SHP77 (cell line): ENCODE results near the gene SDK2.

ENCODE experiments used
- DNase-seq, 2 experiments: peaks; one replicate each; lab custom pipeline; 2025; lab: John Stamatoyannopoulos, UW

The SDK2 gene

DNA sequence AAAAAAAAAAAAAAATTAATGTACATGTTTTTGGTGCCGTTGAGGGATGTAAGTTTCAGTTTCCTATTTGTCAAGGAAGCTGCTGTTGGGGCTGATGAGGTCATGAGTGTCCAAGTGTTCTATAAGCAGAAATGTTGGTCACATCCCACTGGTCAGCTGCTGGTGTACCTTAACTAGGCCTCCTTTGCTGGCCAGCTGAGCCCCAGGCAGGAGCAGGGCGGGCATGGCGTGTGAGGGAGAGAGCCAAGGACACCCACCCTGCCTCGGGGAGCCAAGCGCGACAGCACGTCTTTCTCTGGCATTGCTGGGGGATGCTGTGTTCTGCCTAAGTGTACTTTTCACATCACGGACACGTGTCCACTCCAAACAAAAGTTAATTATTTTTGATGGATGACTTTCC lies 224.4 kb downstream of the SDK2 start:
- no peak for DNase-seq

DNA sequence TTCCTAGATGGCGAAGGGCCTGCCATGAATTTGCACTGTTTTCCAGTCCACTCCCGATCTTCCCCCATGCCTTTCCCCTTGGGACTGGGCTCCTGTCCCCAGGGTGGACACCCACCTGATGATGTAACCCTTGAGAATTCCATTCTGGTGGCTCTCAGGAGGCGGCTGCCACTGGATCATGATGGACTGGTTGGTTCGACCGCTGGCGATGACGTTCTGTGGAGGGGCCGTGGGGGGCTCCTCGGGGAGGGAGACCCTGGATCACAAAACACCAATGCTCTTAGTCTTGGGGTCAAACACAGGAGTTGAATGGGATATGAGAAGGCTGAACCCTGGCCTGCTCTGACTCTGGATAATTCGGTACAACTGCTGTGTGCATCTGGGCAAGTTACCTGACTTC lies 225.2 kb downstream of the SDK2 start:
- DNase-seq: no peak

DNA sequence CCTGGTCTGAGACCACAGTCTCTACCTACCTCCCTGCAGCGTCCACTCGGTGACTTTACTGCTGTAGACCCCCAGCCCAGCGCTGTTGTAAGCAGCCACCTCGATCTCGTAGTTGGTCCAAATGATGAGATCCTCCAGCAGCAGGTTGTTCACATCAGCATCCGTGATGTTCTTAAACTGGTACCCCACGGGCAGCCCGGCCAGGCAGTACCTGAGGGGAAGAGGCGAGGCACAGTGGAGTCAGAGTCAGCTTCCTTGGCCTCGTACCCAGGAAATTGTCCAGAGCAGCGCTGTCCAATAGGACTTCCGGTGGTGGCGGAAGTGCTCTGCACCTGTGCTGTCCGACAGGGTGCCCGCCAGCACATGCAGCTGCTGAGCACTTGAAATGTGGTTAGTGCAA lies 228.5 kb downstream of the SDK2 start:
- DNase-seq: no peak

DNA sequence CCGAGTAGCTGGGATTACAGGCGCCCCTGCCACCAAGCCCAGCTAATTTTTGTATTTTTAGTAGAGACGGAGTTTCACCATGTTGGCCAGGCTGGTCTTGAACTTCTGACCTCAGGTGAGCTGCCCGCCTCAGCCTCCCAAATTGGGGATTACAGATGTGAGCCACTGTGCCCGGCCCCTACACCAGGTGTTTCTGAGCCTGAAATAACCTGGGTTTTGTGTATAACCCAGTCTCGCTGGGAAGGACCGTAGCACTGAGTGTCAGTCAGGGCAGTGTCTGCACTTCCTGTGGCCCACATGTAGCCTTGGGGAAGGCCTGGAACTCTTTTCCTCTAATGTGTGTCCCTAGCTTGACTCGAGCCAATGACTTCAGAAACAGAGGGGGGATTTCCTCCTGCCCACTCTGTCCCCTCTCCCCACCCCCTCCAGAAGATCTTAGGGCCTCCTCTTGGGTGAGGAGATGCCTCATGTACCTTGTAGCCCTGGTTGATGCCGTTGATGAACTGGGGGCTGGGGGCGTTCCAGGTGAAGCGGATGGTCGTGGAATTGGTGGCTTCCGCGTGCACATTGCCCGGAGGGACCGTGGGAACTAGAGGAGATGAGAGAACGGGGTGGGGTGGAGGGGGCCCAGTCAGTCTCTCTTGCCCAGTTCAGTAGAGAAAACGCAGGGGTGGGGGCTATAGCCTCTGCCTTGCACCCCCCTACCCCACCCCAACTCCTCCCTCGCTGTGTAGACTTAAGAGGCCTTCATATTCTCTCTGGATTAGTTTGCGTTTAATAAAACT lies 229.9 kb downstream of the SDK2 start:
- DNase-seq: no peak

DNA sequence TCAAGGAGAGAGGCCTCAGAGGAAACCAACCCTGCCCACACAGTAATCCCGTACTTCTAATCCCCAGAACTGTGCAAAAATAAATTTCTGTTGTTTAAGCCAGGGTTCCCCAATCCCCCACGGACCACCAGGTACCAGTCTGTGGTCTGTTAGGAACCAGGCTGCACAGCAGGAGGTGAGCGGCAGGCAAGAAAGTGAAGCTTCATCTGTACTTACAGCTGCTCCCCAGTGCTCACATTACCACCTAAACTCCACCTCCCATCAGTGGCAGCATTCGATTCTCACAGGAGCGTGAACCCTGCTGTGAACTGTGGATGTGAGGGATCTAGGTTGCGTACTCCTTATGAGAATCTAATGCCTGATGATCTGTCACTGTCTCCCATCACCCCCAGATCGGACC lies 231.3 kb downstream of the SDK2 start:
- no peak for DNase-seq

DNA sequence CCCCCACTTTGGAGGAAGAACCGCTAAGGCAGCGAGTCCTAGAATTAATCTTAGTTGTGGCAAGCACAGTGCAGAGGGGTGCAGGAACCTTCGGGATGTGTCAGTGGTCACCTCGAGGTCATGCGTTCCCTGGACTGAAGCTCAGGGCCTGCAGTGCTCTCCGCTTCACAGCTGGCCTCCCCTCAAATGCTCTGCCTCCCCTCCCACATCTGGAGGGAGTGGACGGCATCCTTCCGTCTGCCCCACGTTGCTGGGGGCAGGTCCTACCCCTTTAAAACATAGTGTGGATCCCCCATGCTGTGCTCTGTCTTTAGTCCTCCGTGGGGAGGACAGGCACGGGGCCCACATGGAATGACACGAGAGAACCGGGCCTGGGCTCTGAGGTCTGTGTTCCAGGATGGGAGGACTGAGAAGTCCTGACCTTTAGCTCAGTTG lies 232.9 kb downstream of the SDK2 start:
- DNase-seq: no peak

DNA sequence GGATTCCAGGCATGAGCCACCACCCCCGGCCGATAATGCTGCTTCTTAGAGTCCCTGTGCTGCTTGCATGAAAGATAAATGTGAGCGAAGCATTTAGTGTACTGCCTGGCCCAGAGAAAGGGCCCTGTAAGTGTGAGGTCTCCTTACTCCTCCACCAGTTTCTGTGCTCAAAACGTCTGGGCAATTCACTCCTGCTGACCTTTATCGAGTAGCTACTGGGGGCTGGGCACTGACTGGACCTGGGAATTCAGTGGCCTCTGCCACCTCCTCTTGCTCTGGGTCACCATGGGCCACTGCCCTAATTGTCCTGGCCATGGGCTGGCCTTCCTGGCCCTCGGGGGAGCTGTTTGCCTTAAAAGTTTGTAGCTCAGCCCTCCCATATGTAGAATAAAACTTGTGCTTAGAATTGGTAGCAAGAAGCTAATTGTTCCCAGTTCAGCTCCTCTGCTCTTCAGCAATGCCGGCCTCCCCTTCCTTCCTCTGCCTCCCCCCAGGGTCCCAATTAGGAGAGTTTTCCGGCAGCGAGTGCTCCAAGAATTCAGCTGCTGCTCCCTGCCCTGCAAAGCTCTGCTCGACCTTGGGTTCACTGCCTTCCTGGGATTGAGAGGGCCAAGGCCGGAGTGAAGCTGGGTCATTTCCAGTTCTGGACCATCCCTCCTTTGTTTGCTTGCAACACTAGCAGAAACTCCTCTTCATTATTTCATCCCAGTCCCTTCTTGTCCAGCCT lies 233.5 kb downstream of the SDK2 start:
- no peak for DNase-seq

DNA sequence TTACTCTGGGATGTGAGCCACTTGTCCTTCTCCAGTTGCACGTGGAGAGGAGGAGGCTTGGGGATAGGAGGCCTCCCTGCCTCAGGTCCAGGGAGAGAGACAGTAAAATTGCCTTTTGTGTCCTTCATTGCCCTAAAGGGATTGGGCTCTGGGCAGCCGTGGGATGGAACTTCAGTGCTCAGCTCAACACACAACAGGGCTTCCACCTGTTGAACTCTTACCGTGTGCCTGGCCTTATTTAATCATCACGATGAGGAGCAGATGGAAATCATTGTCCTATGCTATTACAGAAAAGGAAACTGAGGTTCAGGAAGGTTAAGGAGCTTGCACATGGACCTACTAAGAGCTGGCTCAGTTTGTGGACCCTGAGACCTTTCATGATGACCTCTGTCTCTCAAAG lies 240.0 kb downstream of the SDK2 start:
- DNase-seq: peak; percentile 88 to 89

DNA sequence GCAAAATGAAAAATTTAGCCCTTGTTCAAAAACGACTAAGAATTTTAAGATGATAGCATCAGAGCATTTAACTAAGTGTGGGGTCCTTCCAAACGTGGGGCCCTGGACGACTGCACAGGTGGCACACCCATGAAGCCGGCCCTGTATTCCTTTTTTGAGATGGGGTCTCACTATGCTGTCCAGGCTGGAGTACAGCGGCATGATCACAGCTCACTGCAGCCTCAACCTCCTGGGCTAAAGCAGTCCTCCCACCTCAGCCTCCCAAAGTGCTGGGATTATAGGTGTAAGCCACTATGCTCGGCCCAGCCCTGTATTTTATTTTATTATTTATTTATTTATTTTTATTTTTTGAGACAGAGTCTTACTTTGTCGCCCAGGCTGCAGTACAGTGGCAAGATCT lies 241.8 kb downstream of the SDK2 start:
- no peak for DNase-seq

DNA sequence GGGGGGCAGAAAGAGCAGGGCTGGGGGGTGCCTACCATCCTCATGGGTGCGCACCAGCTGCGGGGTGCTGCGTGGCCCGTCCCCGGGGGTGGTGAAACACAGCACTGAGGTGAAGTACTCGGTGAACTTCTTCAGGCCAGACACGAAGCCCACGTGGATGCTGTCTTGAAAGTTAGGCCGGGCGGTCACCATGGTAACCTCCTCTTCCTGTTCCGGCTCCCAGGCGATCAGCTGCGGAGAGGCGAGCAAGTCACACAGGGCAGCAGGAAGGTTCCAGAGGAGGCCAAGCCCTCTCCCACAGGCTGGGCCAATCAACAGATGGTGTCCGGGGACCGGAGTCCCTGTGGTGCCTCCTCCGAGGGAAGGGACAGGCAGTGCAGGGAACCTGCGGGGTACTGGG lies 242.3 kb downstream of the SDK2 start:
- DNase-seq: no peak

DNA sequence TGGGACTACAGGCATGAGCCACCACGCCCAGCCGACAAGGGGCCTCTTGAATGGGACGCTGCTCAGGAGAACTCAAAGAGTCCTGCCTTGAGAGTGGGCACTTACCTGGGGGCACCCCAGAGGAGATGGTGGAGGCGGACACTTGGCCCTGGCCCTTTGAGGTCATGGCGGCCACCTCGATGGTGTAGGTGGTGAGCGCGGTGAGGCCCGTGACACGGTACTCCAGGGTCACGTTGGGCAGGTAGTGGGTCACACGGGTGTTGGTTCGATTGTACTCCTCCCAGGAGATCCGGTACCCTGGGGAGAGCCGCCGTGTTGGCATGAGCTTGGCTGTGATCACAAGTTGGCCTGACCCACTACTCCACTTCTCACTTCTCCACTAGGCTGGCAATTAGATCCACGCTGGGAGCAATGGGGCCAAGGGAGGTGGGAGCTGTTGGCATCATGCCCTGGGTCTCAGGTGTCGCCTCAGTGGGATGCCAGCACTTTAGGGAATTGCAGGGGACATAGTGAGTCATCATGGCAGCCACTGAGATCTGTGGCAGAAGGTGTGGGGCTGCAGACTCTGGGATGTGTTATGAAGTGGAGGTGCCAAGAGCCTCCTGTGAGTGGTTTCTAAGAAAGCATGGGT lies 243.2 kb downstream of the SDK2 start:
- DNase-seq: no peak

DNA sequence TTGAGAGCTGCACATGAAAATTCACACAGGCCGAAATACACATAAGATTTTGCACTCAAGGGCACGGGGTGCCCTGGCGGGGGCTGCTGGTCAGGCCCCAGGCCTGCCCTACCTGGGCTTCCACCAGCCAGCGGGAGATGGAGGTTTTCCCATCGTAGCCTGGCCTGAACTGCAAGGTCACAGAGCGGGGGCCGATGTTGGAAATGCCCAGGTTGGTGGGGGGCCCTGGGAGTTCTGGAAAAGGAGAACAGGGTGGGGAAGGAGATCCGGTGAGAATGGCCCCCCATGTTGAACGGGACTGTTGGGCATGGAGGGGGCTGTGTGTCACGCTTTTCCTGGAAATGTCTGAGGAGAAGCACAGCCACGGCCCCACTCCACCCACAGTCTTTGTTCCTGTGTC lies 245.2 kb downstream of the SDK2 start:
- DNase-seq: no peak

DNA sequence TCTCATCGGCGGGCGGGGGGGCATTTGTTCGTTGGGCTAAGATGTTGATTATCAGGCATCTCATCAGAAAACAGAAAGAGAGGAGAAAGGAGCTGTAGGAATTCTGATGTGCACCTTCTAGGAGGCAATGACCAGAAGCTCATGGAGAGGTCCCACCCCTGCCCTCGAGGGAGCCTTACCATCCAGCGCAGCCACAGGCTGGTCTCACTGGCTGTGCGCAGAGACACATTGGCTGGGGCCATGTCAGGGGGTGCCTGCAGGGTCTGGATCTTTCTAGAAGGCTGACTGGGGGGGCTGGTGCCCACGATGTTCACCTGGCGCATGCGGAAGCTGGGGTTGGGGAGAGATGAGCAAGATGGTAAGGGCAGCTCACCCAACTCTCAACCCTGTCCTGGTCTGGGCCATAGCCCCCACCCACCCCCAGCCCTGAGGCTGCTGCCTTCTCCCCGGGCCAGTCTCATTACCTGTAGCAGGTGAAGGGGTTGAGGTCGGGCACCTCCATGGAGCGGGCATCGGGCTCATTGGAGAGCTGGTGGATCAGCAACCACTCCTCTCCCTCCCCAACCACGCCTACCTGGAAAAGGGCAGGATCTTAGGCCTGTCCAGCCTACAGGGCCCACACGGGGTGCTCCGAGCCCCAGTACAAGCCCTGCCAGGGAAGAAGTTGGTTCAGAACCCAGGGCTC lies 246.2 kb downstream of the SDK2 start:
- no peak for DNase-seq

DNA sequence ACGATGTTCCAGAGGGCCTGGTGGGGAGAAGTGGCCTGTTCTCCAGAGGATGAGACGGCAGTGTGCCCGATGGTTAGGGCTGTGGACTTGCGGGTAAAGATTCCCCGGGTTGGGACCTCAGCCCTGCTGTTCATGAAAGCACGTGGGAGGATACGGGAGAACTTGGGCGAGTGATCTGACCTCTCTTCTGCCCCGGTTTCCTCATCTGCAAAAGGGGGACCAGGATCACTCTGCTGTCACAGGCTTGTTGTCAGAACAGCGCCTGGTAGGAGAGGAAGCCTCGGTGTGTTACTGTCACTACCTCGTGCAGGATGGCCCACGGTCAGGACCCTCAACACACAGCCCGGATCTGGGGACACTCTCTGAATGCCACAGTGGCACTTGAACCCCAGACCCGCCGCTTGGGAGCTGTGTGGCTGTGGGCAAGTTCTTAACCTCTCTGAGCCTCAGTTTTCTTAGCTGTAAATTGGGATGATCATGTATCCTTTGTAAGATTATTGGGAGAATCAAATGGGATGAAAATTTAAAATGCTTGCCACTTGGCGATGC lies 246.9 kb downstream of the SDK2 start:
- no peak for DNase-seq

DNA sequence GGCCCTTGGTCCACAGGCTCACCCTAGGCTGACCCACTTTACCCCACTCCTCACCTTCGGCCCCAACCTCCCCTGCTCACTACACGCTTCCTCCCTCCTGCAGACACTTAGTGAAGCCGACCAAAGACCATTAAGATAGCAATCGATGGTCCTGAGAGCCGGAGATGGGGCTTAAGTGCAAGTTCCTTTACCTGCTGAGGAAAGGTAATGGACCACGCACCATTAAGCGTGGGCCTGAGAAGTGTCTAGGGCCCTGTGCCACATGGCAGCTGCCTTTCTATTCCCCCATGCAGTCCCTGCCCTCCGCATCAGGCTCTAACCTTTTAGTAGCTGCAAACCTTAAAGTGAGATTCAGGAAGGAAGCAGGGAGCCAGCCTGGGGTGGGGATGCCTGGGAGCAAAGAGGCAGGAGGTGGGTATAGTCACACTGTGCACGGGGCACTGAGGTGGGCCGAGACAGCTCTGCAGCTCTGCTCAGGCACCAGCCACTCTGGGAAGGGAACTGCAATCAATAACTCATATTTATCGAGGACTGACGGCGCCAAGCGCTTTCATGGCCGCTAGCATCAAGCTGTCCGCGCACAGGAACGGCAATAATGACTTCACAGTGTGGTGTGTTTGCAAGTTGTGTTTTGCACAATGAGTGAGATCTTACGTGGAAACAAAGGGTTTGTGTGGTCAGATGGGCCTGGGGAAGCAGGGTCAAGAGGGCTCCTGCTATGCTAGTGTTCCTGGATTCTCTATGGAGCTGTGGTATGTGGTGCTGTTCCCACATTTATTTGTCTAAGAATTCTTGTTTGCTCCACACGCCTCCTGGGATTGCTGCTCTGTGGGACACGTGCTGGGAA lies 247.6 kb downstream of the SDK2 start:
- DNase-seq: no peak

DNA sequence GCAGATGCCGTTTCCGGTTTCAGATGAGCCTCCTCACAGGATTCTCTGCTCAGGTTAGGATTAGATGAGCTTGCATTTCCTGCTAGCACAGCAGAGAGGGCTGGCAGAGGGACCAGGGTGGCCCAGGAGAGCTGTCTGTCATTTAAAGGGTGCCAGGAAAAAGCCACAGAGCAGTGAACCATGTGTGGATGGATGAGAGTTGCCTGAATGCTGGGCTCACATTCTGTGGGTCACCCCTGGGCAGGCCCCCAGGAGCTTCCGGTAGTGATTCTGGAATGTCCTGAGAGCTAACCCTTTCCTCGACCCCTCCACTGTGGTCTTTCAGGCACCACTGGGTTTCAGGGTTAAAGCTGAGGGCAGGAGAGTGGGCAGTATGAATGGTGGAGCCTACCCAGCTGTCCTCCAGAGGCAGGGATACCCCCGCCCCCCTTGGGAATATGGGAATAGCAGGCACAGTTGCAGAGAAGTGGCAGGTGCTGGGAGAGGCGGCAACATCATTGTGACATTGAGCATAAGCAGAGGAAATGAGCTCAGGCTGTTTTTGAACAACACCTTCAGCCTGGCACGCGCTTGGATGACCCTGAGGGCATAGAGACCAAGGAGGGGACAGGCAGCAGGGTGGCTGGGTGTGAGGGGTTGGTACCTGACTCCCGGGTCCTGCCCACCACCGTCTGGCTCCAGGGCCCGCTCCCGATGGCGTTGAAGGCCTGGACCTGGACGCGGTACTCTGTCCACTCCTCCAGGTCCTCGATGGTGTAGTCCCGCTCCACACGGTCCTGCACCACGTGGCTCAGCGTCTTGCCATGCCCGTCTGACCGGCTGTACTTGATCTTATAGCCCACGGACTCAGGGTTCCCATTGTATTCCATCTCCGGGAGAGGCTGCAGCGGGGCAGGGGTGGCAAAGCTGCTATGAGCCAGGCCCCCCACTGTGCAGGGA lies 249.5 kb downstream of the SDK2 start:
- DNase-seq: peak; percentile 70 to 78

DNA sequence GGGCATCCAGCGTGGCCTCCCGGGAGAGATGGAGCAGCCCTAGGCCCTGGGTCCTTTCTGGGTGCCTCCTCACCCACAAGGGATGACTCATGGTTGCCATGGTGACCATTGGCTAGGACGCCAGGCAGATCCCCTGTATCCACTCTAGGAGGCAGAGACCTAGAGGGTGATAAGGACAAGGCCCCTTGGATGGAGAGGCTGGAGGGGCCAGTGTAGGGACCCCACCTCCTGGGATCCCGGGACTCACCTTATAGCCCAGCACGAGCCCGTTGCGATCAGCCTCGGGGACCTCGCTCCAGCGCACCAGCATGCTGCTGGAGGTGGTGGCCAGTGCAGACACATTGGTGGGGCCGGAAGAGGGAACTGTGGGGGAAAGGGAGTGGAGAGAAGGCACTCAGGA lies 250.3 kb downstream of the SDK2 start:
- DNase-seq: peak in 1 of 2 experiments; percentile 40

DNA sequence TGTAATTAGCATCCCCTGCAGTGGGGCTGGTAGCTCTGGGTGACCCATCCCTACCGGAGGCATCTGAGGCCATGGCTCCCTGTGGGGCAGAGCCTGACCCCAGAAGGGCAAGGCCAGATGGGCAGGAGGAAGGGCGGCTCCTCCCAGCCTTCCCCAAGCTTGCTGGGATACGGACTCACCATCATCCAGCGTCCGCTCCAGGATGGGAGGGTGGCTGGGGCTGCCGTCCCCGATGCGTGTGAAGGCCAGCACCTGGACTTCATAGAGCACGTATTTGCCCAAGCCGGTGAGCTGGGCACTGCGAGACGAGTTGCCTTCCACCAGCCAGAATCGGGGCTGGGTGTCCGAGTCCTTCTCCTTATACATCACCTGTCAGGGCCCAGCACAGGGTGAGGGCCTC lies 250.9 kb downstream of the SDK2 start:
- DNase-seq: no peak

DNA sequence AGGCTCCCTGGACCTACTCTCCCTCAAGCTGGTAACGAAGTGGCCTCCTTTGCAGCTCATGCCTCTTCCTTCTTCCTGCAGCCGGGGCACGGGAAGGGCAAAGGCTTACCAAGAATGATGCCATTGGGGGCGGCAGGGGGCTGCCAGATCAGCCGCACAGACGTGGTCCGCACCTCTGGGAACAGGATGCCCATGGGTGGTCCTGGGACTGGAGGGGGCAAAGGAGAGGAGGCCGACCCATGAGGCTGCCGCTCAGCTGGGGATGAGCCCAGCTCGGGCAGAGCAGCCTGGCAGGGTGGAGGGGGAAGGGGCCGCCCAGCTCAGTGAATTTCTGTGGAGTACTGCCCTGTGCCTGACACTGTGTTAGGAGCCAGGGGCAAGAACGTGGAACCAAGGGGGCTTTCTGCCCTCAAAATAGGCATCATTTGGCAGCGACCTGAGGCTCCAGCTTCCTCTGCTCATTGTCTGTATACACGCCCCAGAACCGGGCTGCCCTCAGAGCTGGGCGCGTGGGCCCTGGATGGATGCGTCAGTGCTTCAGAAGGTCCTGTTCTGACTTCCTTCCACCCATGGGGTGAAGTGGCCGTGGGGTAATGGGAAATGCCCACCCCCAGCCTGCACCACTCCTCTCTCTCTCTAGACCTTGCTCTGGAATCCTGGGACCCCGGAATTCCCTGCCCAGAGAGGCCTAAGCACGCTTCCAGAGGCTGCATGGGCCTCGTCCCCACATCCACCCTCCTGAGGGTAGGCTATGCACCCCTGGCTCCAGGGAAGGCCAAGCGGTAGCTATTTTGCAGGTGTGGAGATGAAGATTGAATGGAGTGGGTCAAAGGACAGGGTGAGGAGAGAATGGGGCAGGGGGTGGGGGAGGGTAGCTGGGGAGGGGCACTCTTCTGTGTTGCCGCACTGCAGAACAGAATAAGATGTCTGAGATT lies 252.6 kb downstream of the SDK2 start:
- no peak for DNase-seq
